HepG2 (cell line): Measurements from ENCODE around the gene SKIC2. TPM values are rescaled to one million over a fixed set of nuclear protein-coding genes. Genes with fewer than 3 reads are reported as not detected.
A peak's percentile ranks its signal among the peaks of the same experiment; 100 is the strongest.

Experiments
- ASH2L ChIP-seq: fragments of 300-600, 200-600 bp; sonication (generic); IDR thresholded peaks from 2 replicates; pipeline ENCODE4 v1.7.0; 2017; ENCODE audit warnings: low read depth, mild to moderate bottlenecking, moderate library complexity, mixed read lengths, low read length; ENCODE audit not compliant: insufficient read length
- FOSL2 ChIP-seq: sonication (generic); formaldehyde crosslinking; IDR thresholded peaks from 2 replicates; pipeline ENCODE4 v1.4.0; 2020; ENCODE audit warnings: missing genetic modification reagents
- FOXM1 ChIP-seq: sonication (generic); formaldehyde crosslinking; IDR thresholded peaks from 2 replicates; pipeline ENCODE4 v1.5.0; 2020; ENCODE audit warnings: missing genetic modification reagents
- HMG20B ChIP-seq: conservative IDR thresholded peaks from 2 replicates; pipeline ENCODE4 v1.6.1; 2016; ENCODE audit warnings: missing genetic modification reagents, missing compliant biosample characterization
- JUN ChIP-seq: sonication (generic); formaldehyde crosslinking; IDR thresholded peaks from 2 replicates; pipeline ENCODE4 v1.4.0; 2020; ENCODE audit warnings: mild to moderate bottlenecking, missing genetic modification reagents
- KDM6A ChIP-seq: IDR thresholded peaks from 2 replicates; pipeline ENCODE4 v1.6.1; 2016; ENCODE audit warnings: low read depth
- PHF20 ChIP-seq: sonication (generic); formaldehyde crosslinking; IDR thresholded peaks from 2 replicates; pipeline ENCODE4 v1.5.0; 2020; ENCODE audit warnings: mild to moderate bottlenecking, missing genetic modification reagents
- RFX3 ChIP-seq: IDR thresholded peaks from 2 replicates; pipeline ENCODE4 v1.6.1; 2016; ENCODE audit warnings: missing biosample characterization, missing genetic modification reagents
- SMAD9 ChIP-seq: sonication (generic); formaldehyde crosslinking; IDR thresholded peaks from 2 replicates; pipeline ENCODE4 v1.5.1; 2020; ENCODE audit warnings: mild to moderate bottlenecking, missing genetic modification reagents
- ZFAT ChIP-seq: sonication (generic); formaldehyde crosslinking; conservative IDR thresholded peaks from 2 replicates; pipeline ENCODE4 v1.8.1; 2023; ENCODE audit warnings: missing genetic modification reagents, inconsistent platforms
- ZNF180 ChIP-seq: sonication (generic); formaldehyde crosslinking; IDR thresholded peaks from 2 replicates; pipeline ENCODE4 v1.4.0; 2020; ENCODE audit warnings: low read depth, missing genetic modification reagents, borderline replicate concordance
- ZNF33A ChIP-seq: sonication (generic); formaldehyde crosslinking; IDR thresholded peaks from 2 replicates; pipeline ENCODE4 v1.5.1; 2020; ENCODE audit warnings: missing genetic modification reagents, mild to moderate bottlenecking, moderate library complexity, borderline replicate concordance
- ZNF766 ChIP-seq: sonication (generic); formaldehyde crosslinking; IDR thresholded peaks from 2 replicates; pipeline ENCODE4 v1.5.0; 2020; ENCODE audit warnings: missing genetic modification reagents, borderline replicate concordance
- polyA plus RNA-seq, 8 experiments: library from polyadenylated mRNA; depleted of rRNA in 3 of 8; stranded (reverse) in 7 of 8; unstranded in 1 of 8; fragments of >200 nt; fragmentation: Illumina TruSeq in 4 of 8; extraction: Trizol in 4 of 8; gene quantifications; 2 replicates each; pipeline versions ENCODE4 v1.2.1 to v1.2.3, GENCODE V29; 2011 to 2016; ENCODE audit warnings: low read depth in 4 of 8, missing spikeins in 1 of 8, mixed read lengths in 1 of 8; ENCODE audit not compliant: insufficient read depth in 1 of 8
- total RNA-seq, 5 experiments: library from RNA; depleted of rRNA; stranded (reverse); fragments of >200 nt; fragmentation: Illumina TruSeq; extraction: Trizol; gene quantifications; 2 replicates each; pipeline ENCODE4 v1.2.3, GENCODE V29; 2016; ENCODE audit warnings: low read depth in 1 of 5
- TF ChIP-seq, protein P1 (sequence below): sonication (generic); formaldehyde crosslinking; IDR thresholded peaks from 2 replicates; pipeline ENCODE4 v1.4.0; 2020; ENCODE audit warnings: missing genetic modification reagents, mild to moderate bottlenecking, borderline replicate concordance
- TF ChIP-seq, protein P2 (sequence below): sonication (generic); formaldehyde crosslinking; IDR thresholded peaks from 2 replicates; pipeline ENCODE4 v1.5.0; 2020; ENCODE audit warnings: missing genetic modification reagents
- TF ChIP-seq, protein P3 (sequence below): sonication (generic); formaldehyde crosslinking; IDR thresholded peaks from 2 replicates; pipeline ENCODE4 v1.8.0; 2022; ENCODE audit warnings: mild to moderate bottlenecking, missing genetic modification reagents, borderline replicate concordance
- TF ChIP-seq, protein P4 (sequence below): IDR thresholded peaks from 2 replicates; pipeline ENCODE4 v1.6.1; 2016; ENCODE audit warnings: mild to moderate bottlenecking
- TF ChIP-seq, protein P5 (sequence below): sonication (generic); formaldehyde crosslinking; IDR thresholded peaks from 2 replicates; pipeline ENCODE4 v1.5.1; 2020; ENCODE audit warnings: mild to moderate bottlenecking, missing genetic modification reagents, moderate library complexity

SKIC2 gene
- total and polyA plus RNA-seq, 2 of the 13 experiments (the other 11 are each of a cell fraction or from before 2014, with no cell fraction given), result 67.1 to 68.4 TPM

DNA sequence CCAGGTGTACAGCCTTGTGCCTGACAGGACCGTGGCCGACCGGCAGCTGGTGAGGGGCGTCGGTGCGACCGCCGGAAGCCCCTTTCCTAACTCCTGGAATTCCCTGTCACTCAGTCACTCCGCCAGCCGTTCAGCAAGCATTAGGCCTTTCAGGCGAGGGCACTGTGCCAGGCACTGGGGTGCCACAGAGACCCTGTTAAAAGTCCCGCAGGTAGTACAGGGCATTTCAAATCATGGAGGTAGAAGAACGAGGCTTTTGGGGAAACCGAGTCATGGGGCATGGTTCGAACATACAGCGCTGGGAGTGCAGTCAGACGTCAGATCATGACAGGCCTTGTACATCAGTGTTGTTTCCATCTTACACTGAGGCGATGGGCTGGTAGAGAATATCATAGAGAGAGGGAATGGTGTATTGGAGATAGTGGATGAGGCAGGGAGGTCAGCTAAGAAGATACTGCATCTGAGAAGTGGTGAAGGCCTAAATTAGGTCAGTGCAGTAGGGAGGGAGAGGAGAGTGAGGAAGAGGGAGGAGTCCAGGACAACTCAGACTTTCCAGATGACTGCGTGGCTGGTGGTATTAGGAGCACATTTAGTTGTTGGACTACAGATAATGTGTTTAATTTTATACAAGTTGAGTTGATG, 13.9 kb downstream of the SKIC2 start (continued):
- TF ChIP-seq, protein P1, sequence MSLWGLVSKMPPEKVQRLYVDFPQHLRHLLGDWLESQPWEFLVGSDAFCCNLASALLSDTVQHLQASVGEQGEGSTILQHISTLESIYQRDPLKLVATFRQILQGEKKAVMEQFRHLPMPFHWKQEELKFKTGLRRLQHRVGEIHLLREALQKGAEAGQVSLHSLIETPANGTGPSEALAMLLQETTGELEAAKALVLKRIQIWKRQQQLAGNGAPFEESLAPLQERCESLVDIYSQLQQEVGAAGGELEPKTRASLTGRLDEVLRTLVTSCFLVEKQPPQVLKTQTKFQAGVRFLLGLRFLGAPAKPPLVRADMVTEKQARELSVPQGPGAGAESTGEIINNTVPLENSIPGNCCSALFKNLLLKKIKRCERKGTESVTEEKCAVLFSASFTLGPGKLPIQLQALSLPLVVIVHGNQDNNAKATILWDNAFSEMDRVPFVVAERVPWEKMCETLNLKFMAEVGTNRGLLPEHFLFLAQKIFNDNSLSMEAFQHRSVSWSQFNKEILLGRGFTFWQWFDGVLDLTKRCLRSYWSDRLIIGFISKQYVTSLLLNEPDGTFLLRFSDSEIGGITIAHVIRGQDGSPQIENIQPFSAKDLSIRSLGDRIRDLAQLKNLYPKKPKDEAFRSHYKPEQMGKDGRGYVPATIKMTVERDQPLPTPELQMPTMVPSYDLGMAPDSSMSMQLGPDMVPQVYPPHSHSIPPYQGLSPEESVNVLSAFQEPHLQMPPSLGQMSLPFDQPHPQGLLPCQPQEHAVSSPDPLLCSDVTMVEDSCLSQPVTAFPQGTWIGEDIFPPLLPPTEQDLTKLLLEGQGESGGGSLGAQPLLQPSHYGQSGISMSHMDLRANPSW (CRISPR knock-in tag), result peak; percentile 21; the same call in 1 of the 2 replicates
- TF ChIP-seq, protein P2, sequence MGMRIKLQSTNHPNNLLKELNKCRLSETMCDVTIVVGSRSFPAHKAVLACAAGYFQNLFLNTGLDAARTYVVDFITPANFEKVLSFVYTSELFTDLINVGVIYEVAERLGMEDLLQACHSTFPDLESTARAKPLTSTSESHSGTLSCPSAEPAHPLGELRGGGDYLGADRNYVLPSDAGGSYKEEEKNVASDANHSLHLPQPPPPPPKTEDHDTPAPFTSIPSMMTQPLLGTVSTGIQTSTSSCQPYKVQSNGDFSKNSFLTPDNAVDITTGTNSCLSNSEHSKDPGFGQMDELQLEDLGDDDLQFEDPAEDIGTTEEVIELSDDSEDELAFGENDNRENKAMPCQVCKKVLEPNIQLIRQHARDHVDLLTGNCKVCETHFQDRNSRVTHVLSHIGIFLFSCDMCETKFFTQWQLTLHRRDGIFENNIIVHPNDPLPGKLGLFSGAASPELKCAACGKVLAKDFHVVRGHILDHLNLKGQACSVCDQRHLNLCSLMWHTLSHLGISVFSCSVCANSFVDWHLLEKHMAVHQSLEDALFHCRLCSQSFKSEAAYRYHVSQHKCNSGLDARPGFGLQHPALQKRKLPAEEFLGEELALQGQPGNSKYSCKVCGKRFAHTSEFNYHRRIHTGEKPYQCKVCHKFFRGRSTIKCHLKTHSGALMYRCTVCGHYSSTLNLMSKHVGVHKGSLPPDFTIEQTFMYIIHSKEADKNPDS (CRISPR knock-in tag), result no peak
- no peak for TF ChIP-seq PHF20 (CRISPR knock-in tag)
- TF ChIP-seq FOSL2, result no peak
- TF ChIP-seq ZNF766 (CRISPR knock-in tag), result no peak
- TF ChIP-seq ZNF180 (CRISPR knock-in tag), result no peak
- TF ChIP-seq JUN, result no peak
- no peak for TF ChIP-seq ZFAT (CRISPR knock-in tag)
- TF ChIP-seq, protein P3, sequence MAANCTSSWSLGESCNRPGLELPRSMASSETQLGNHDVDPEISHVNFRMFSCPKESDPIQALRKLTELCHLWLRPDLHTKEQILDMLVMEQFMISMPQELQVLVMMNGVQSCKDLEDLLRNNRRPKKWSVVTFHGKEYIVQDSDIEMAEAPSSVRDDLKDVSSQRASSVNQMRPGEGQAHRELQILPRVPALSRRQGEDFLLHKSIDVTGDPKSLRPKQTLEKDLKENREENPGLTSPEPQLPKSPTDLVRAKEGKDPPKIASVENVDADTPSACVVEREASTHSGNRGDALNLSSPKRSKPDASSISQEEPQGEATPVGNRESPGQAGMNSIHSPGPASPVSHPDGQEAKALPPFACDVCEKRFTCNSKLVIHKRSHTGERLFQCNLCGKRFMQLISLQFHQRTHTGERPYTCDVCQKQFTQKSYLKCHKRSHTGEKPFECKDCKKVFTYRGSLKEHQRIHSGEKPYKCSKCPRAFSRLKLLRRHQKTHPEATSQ (CRISPR knock-in tag), result no peak
- TF ChIP-seq, protein P4, sequence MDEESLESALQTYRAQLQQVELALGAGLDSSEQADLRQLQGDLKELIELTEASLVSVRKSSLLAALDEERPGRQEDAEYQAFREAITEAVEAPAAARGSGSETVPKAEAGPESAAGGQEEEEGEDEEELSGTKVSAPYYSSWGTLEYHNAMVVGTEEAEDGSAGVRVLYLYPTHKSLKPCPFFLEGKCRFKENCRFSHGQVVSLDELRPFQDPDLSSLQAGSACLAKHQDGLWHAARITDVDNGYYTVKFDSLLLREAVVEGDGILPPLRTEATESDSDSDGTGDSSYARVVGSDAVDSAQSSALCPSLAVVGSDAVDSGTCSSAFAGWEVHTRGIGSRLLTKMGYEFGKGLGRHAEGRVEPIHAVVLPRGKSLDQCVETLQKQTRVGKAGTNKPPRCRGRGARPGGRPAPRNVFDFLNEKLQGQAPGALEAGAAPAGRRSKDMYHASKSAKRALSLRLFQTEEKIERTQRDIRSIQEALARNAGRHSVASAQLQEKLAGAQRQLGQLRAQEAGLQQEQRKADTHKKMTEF, result no peak
- no peak for TF ChIP-seq HMG20B
- no peak for TF ChIP-seq ASH2L
- TF ChIP-seq FOXM1 (CRISPR knock-in tag), result no peak
- no peak for TF ChIP-seq KDM6A (CRISPR knock-in tag)
- TF ChIP-seq, protein P5, sequence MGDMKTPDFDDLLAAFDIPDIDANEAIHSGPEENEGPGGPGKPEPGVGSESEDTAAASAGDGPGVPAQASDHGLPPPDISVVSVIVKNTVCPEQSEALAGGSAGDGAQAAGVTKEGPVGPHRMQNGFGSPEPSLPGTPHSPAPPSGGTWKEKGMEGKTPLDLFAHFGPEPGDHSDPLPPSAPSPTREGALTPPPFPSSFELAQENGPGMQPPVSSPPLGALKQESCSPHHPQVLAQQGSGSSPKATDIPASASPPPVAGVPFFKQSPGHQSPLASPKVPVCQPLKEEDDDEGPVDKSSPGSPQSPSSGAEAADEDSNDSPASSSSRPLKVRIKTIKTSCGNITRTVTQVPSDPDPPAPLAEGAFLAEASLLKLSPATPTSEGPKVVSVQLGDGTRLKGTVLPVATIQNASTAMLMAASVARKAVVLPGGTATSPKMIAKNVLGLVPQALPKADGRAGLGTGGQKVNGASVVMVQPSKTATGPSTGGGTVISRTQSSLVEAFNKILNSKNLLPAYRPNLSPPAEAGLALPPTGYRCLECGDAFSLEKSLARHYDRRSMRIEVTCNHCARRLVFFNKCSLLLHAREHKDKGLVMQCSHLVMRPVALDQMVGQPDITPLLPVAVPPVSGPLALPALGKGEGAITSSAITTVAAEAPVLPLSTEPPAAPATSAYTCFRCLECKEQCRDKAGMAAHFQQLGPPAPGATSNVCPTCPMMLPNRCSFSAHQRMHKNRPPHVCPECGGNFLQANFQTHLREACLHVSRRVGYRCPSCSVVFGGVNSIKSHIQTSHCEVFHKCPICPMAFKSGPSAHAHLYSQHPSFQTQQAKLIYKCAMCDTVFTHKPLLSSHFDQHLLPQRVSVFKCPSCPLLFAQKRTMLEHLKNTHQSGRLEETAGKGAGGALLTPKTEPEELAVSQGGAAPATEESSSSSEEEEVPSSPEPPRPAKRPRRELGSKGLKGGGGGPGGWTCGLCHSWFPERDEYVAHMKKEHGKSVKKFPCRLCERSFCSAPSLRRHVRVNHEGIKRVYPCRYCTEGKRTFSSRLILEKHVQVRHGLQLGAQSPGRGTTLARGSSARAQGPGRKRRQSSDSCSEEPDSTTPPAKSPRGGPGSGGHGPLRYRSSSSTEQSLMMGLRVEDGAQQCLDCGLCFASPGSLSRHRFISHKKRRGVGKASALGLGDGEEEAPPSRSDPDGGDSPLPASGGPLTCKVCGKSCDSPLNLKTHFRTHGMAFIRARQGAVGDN, result no peak
- TF ChIP-seq SMAD9 (CRISPR knock-in tag), result no peak
- TF ChIP-seq ZNF33A (CRISPR knock-in tag), result no peak
- no peak for TF ChIP-seq RFX3
